ENCODE results near the gene SLMAP.
"Not testable (repeated sequence)": the region's sequence is repeated elsewhere in the genome, so short reads cannot be mapped to it uniquely, and the experiment has no call there.

The SLMAP gene

GRCh38 chr3:57855943-57856342, 99.8 kb downstream of the SLMAP start:
- intact Hi-C loops (cut with DNase I) = no loop called here

GRCh38 chr3:57856675-57857074, 100.6 kb downstream of the SLMAP start:
- intact Hi-C loops (cut with DNase I) = no loop called here
- DNase-seq = no peak

More at GRCh38 chr3:57855943-57856342, 99.8 kb downstream of the SLMAP start:
- no peak for DNase-seq

GRCh38 chr3:57862894-57863293, 106.8 kb downstream of the SLMAP start:
- no peak for DNase-seq
- intact Hi-C loops (cut with DNase I) = no loop called here

- peak in 5 of 42 donors; percentile 6 to 46 (median 8) for DNase-seq
- intact Hi-C loops (cut with DNase I) = no loop called here
Observed at GRCh38 chr3:57863380-57863779, 107.3 kb downstream of the SLMAP start.

GRCh38 chr3:57864853-57865252, 108.7 kb downstream of the SLMAP start:
- intact Hi-C loops (cut with DNase I) = no loop called here
- no peak for DNase-seq

- DNase-seq; intact Hi-C loops (cut with DNase I): not testable (repeated sequence)
Observed at GRCh38 chr3:57869110-57869509, 113.0 kb downstream of the SLMAP start.

GRCh38 chr3:57872606-57873005, 116.5 kb downstream of the SLMAP start:
- intact Hi-C loops (cut with DNase I) = no loop called here

GRCh38 chr3:57876632-57877031, 120.5 kb downstream of the SLMAP start:
- DNase-seq = no peak
- intact Hi-C loops (cut with DNase I) = no loop called here

More at GRCh38 chr3:57872606-57873005, 116.5 kb downstream of the SLMAP start:
- no peak for DNase-seq

- intact Hi-C loops (cut with DNase I) = no loop called here
- no peak for DNase-seq
Observed at GRCh38 chr3:57877116-57877515, 121.0 kb downstream of the SLMAP start.

- intact Hi-C loops (cut with DNase I); DNase-seq: not testable (repeated sequence)
Observed at GRCh38 chr3:57884436-57884835, 128.3 kb downstream of the SLMAP start.

- no peak for DNase-seq
- intact Hi-C loops (cut with DNase I) = no loop called here
Observed at GRCh38 chr3:57889807-57890206, 133.7 kb downstream of the SLMAP start.

GRCh38 chr3:57890874-57891273, 134.8 kb downstream of the SLMAP start:
- no peak for DNase-seq
- intact Hi-C loops (cut with DNase I) = no loop called here

GRCh38 chr3:57892423-57892822, 136.3 kb downstream of the SLMAP start:
- DNase-seq = no peak
- intact Hi-C loops (cut with DNase I) = no loop called here

- intact Hi-C loops (cut with DNase I) = no loop called here
- no peak for DNase-seq
Observed at GRCh38 chr3:57893156-57893555, 137.0 kb downstream of the SLMAP start.

- intact Hi-C loops (cut with DNase I) = no loop called here
- no peak for DNase-seq
Observed at GRCh38 chr3:57893668-57894067, 137.6 kb downstream of the SLMAP start.

GRCh38 chr3:57896031-57896430, 139.9 kb downstream of the SLMAP start:
- DNase-seq = peak in 3 of 42 donors; percentile 9 to 29 (median 22)
- intact Hi-C loops (cut with DNase I) = no loop called here

- no peak for DNase-seq
- intact Hi-C loops (cut with DNase I) = no loop called here
Observed at GRCh38 chr3:57896691-57897090, 140.6 kb downstream of the SLMAP start.

GRCh38 chr3:57900786-57901185, 144.7 kb downstream of the SLMAP start:
- intact Hi-C loops (cut with DNase I) = no loop called here
- no peak for DNase-seq

GRCh38 chr3:57903124-57903890, 147.2 kb downstream of the SLMAP start:
- no peak for DNase-seq
- intact Hi-C loops (cut with DNase I) = no loop called here

- no peak for DNase-seq
- intact Hi-C loops (cut with DNase I) = no loop called here
Observed at GRCh38 chr3:57910990-57911389, 154.9 kb downstream of the SLMAP start.

- intact Hi-C loops (cut with DNase I) = no loop called here
- no peak for DNase-seq
Observed at GRCh38 chr3:57911593-57911992, 155.5 kb downstream of the SLMAP start.
